Keratinocyte (primary cell): Measurements from ENCODE around the gene ERCC8. TPM values are rescaled to one million over a fixed set of nuclear protein-coding genes. Genes with fewer than 3 reads are reported as not detected.

Source experiments
- DNase-seq: peaks from one replicate; pipeline ENCODE4 v3.0.0-alpha.2; 2011; ENCODE audit warnings: low read depth, missing footprints, low spot score
- FAIRE-seq: peaks from 2 replicates; lab custom pipeline; 2011; peaks lifted over from hg19 to GRCh38; lab: Jason Lieb, UNC
- H2AFZ ChIP-seq: 2 replicates; pipeline ENCODE4 v1.6.0; 2012; ENCODE audit warnings: low read length, control low read depth, inconsistent platforms; ENCODE audit not compliant: control insufficient read depth
- H3K27ac ChIP-seq: 2 replicates; pipeline ENCODE4 v1.5.1; 2011; ENCODE audit warnings: low read length; ENCODE audit not compliant: control insufficient read depth, insufficient read depth
- H3K27me3 ChIP-seq: 3 replicates; pipeline ENCODE4 v1.6.0; 2011; ENCODE audit warnings: low read length; ENCODE audit not compliant: control insufficient read depth, insufficient read depth; ENCODE audit errors: extremely low read depth
- H3K36me3 ChIP-seq, 2 experiments: 2 replicates in 1 of 2; 3 replicates in 1 of 2; pipeline ENCODE4 v1.5.1; 2011; ENCODE audit warnings: low read length in 2 of 2, mild to moderate bottlenecking in 1 of 2; ENCODE audit not compliant: control insufficient read depth in 2 of 2, insufficient read depth in 2 of 2; ENCODE audit errors: extremely low read depth in 1 of 2
- H3K4me1 ChIP-seq: 3 replicates; pipeline ENCODE4 v1.5.1; 2011; ENCODE audit warnings: low read length; ENCODE audit not compliant: control insufficient read depth, insufficient read depth; ENCODE audit errors: extremely low read depth
- H3K4me2 ChIP-seq: 3 replicates; pipeline ENCODE4 v1.6.0; 2011; ENCODE audit warnings: low read depth, low read length; ENCODE audit not compliant: control insufficient read depth, insufficient read depth; ENCODE audit errors: extremely low read depth
- H3K4me3 ChIP-seq, 3 experiments: fragments of 200-600 bp in 1 of 3; sonication (generic) in 1 of 3; 2 replicates in 2 of 3; 3 replicates in 1 of 3; pipeline ENCODE4 v1.5.1; 2011 to 2016; ENCODE audit warnings: low read length in 3 of 3, mild to moderate bottlenecking in 3 of 3, control low read depth in 2 of 3, inconsistent platforms in 1 of 3, low read depth in 1 of 3, mixed read lengths in 1 of 3, mixed run types in 1 of 3, moderate library complexity in 1 of 3; ENCODE audit not compliant: control insufficient read depth in 2 of 3, insufficient read depth in 2 of 3; ENCODE audit errors: extremely low read depth in 1 of 3
- H3K79me2 ChIP-seq: 2 replicates; pipeline ENCODE4 v1.6.0; 2012; ENCODE audit warnings: low read length; ENCODE audit not compliant: control insufficient read depth, insufficient read depth
- H3K9ac ChIP-seq: 3 replicates; pipeline ENCODE4 v1.6.0; 2011; ENCODE audit warnings: low read length; ENCODE audit not compliant: control insufficient read depth, insufficient read depth; ENCODE audit errors: extremely low read depth
- H3K9me1 ChIP-seq: 3 replicates; pipeline ENCODE4 v1.6.0; 2011; ENCODE audit warnings: low read length; ENCODE audit not compliant: control insufficient read depth, insufficient read depth; ENCODE audit errors: extremely low read depth
- H3K9me3 ChIP-seq: 2 replicates; pipeline ENCODE4 v1.5.1; 2012; ENCODE audit warnings: low read depth, low read length; ENCODE audit not compliant: control insufficient read depth
- H4K20me1 ChIP-seq: 3 replicates; pipeline ENCODE4 v1.6.0; 2011; ENCODE audit warnings: low read length; ENCODE audit not compliant: control insufficient read depth, insufficient read depth; ENCODE audit errors: extremely low read depth
- CTCF ChIP-seq, 3 experiments: IDR thresholded peaks in 1 of 3; conservative IDR thresholded peaks in 1 of 3; optimal IDR thresholded peaks in 1 of 3; 2 replicates in 2 of 3; 3 replicates in 1 of 3; pipeline versions ENCODE3 to v1.5.1; 2011; ENCODE audit warnings: low read length in 3 of 3, mild to moderate bottlenecking in 3 of 3, moderate library complexity in 2 of 3, control low read depth in 1 of 3, inconsistent platforms in 1 of 3; ENCODE audit not compliant: insufficient read depth in 2 of 3; ENCODE audit errors: extremely low read depth in 1 of 3
- EZH2 ChIP-seq: IDR thresholded peaks from one replicate; pipeline ENCODE4 v1.6.1; 2012; ENCODE audit warnings: inconsistent platforms, mild to moderate bottlenecking, low read length, moderate library complexity
- dilution Hi-C: fragments of 300-500 bp; cut with MboI; formaldehyde crosslinking; loops from one replicate; pipeline ENCODE4 v1.7.0; 2020; ENCODE audit warnings: low sequenced_read_pairs; ENCODE audit not compliant: extremely low pct_ligation_motif_present
- polyA plus RNA-seq, 5 experiments: library from polyadenylated mRNA; depleted of rRNA in 3 of 5; stranded (reverse) in 3 of 5; stranded (forward) in 1 of 5; unstranded in 1 of 5; fragments of >200 nt; gene quantifications; 1 replicate in 1 of 5; 2 replicates in 3 of 5; 3 replicates in 1 of 5; pipeline versions ENCODE4 v1.2.1 to v1.2.3, GENCODE V29; 2011 to 2012; ENCODE audit warnings: missing spikeins in 2 of 5, low read depth in 1 of 5, low replicate concordance in 1 of 5

Gene ERCC8
- polyA plus RNA-seq, 1 donor (not counting 4 experiments of a cell fraction or from before 2014, with no cell fraction given): 16.6 TPM

GRCh38 chr5:60960591-60960990 lies 15.7 kb upstream of the ERCC8 start:
- no peak overlapping the region for H3K4me3 ChIP-seq
- no peak overlapping the region for H2AFZ ChIP-seq
- H4K20me1 ChIP-seq: no peaks in the 10 kb centered on the region
- FAIRE-seq (no peak), DNase-seq (no peak)
- no peaks in the 10 kb centered on the region for H3K9me1 ChIP-seq
- H3K4me1 ChIP-seq: no peaks in the 10 kb centered on the region
- no peak overlapping the region for H3K4me2 ChIP-seq
- no peak overlapping the region for H3K9ac ChIP-seq
- dilution Hi-C loops: no loop called here
- TF ChIP-seq CTCF (optimal IDR thresholded peaks at IDR 0.05 in 1 of 3, IDR thresholded peaks at IDR 0.05 in 1 of 3, conservative IDR thresholded peaks at IDR 0.05 in 1 of 3; ENCODE audit: extremely low read depth in 1 of 3, insufficient read depth in 2 of 3, low read length in 3 of 3): peak in 2 of 3 experiments; percentile 27 to 39
- no peak for TF ChIP-seq EZH2
- no peaks in the 10 kb centered on the region for H3K27me3 ChIP-seq
- H3K36me3 ChIP-seq: no peaks in the 10 kb centered on the region
- peaks cover 39% of the 10 kb centered on the region for H3K79me2 ChIP-seq
- H3K9me3 ChIP-seq: no peaks in the 10 kb centered on the region
- H3K27ac ChIP-seq: no peak overlapping the region

GRCh38 chr5:60959156-60959555 lies 14.3 kb upstream of the ERCC8 start:
- no peaks in the 10 kb centered on the region for H3K9me3 ChIP-seq
- no peaks in the 10 kb centered on the region for H3K36me3 ChIP-seq
- H3K4me3 ChIP-seq: no peak overlapping the region
- no peak overlapping the region for H2AFZ ChIP-seq
- dilution Hi-C loops: no loop called here
- H3K4me1 ChIP-seq: no peaks in the 10 kb centered on the region
- H3K27me3 ChIP-seq: no peaks in the 10 kb centered on the region
- TF ChIP-seq EZH2: no peak
- peak in 1 of 3 experiments; percentile 13 for TF ChIP-seq CTCF (optimal IDR thresholded peaks at IDR 0.05 in 1 of 3, IDR thresholded peaks at IDR 0.05 in 1 of 3, conservative IDR thresholded peaks at IDR 0.05 in 1 of 3; ENCODE audit: extremely low read depth in 1 of 3, insufficient read depth in 2 of 3, low read length in 3 of 3)
- no peak overlapping the region for H3K4me2 ChIP-seq
- peaks cover 46% of the 10 kb centered on the region for H3K79me2 ChIP-seq
- FAIRE-seq (no peak), DNase-seq (no peak)
- no peaks in the 10 kb centered on the region for H4K20me1 ChIP-seq
- no peaks in the 10 kb centered on the region for H3K9me1 ChIP-seq
- H3K27ac ChIP-seq: no peak overlapping the region
- no peak overlapping the region for H3K9ac ChIP-seq
